HEK293 (cell line): ENCODE results near the gene GABRR1.

Source experiments
- CTCF ChIA-PET: fragments of 350-600 bp; formaldehyde crosslinking; extraction: SDS; loops from one replicate; lab custom pipeline; 2021; ENCODE audit warnings: antibody characterized with exemption; lab: Yijun Ruan, JAX
- POLR2A ChIA-PET: fragments of 300-600 bp; formaldehyde crosslinking; extraction: SDS; loops from one replicate; lab custom pipeline; 2020; ENCODE audit warnings: antibody characterized with exemption, inconsistent platforms; lab: Yijun Ruan, JAX
- H3K27ac ChIP-seq: fragments of 200-500 bp; sonication (Bioruptor generic); 2 replicates; pipeline ENCODE4 v1.5.1; 2014; ENCODE audit warnings: low read depth, low read length, control low read depth, inconsistent platforms; ENCODE audit errors: extremely low read depth
- H3K36me3 ChIP-seq, 2 experiments: fragments of 200-500 bp in 1 of 2; sonication (Bioruptor generic) in 1 of 2; 1 replicate in 1 of 2; 2 replicates in 1 of 2; pipeline ENCODE4 v1.5.1; 2014 to 2017; ENCODE audit warnings: inconsistent platforms in 2 of 2, low read length in 2 of 2; ENCODE audit not compliant: control insufficient read depth in 2 of 2, insufficient read depth in 1 of 2
- H3K4me1 ChIP-seq: fragments of 200-500 bp; sonication (Bioruptor generic); 2 replicates; pipeline ENCODE4 v1.5.1; 2014; ENCODE audit warnings: mild to moderate bottlenecking, low read length, inconsistent platforms; ENCODE audit not compliant: control insufficient read depth, insufficient read depth
- H3K4me3 ChIP-seq: 2 replicates; pipeline ENCODE4 v1.5.1; 2011; ENCODE audit warnings: low read depth, mild to moderate bottlenecking, control low read depth, low read length, moderate library complexity
- H3K9me3 ChIP-seq: fragments of 200-500 bp; sonication (Bioruptor generic); 2 replicates; pipeline ENCODE4 v1.5.1; 2014; ENCODE audit warnings: low read depth, low read length, inconsistent platforms; ENCODE audit not compliant: control insufficient read depth, insufficient read depth
- ATF2 ChIP-seq: fragments of 450-650 bp; formaldehyde crosslinking; IDR thresholded peaks from 2 replicates; pipeline ENCODE4 v1.5.1; 2016; ENCODE audit warnings: missing biosample characterization, missing genetic modification characterization, low read depth
- IKZF3 ChIP-seq: fragments of 450-650 bp; IDR thresholded peaks from 2 replicates; pipeline ENCODE4 v1.5.0; 2018; ENCODE audit warnings: missing biosample characterization, mild to moderate bottlenecking, missing genetic modification characterization, moderate library complexity
- OSR2 ChIP-seq: fragments of 450-650 bp; formaldehyde crosslinking; IDR thresholded peaks from 2 replicates; pipeline ENCODE4 v1.5.1; 2016; ENCODE audit warnings: missing biosample characterization, missing genetic modification characterization
- WT1 ChIP-seq: fragments of 450-650 bp; formaldehyde crosslinking; IDR thresholded peaks from 2 replicates; pipeline ENCODE4 v1.5.1; 2016; ENCODE audit warnings: missing biosample characterization, missing genetic modification characterization
- ZBTB17 ChIP-seq: fragments of 450-650 bp; formaldehyde crosslinking; IDR thresholded peaks from 2 replicates; pipeline ENCODE4 v1.5.1; 2016; ENCODE audit warnings: missing biosample characterization, missing genetic modification characterization
- ZNF114 ChIP-seq: fragments of 450-650 bp; formaldehyde crosslinking; IDR thresholded peaks from 2 replicates; pipeline ENCODE4 v1.5.0; 2017; ENCODE audit warnings: missing biosample characterization, missing genetic modification characterization
- ZNF155 ChIP-seq: fragments of 450-650 bp; formaldehyde crosslinking; IDR thresholded peaks from 2 replicates; pipeline ENCODE4 v1.5.1; 2016; ENCODE audit warnings: missing biosample characterization, missing genetic modification characterization
- ZNF221 ChIP-seq: fragments of 450-650 bp; formaldehyde crosslinking; IDR thresholded peaks from 2 replicates; pipeline ENCODE4 v1.5.1; 2017; ENCODE audit warnings: missing biosample characterization, missing genetic modification characterization, borderline replicate concordance
- ZNF223 ChIP-seq: fragments of 450-650 bp; formaldehyde crosslinking; IDR thresholded peaks from 2 replicates; pipeline ENCODE4 v1.5.1; 2016; ENCODE audit warnings: missing biosample characterization, missing genetic modification characterization
- ZNF266 ChIP-seq: fragments of 450-650 bp; formaldehyde crosslinking; IDR thresholded peaks from 2 replicates; pipeline ENCODE4 v1.5.1; 2016; ENCODE audit warnings: missing biosample characterization, missing genetic modification characterization, low read depth
- ZNF433 ChIP-seq: fragments of 450-650 bp; formaldehyde crosslinking; IDR thresholded peaks from 2 replicates; pipeline ENCODE4 v1.5.1; 2016; ENCODE audit warnings: missing biosample characterization, missing genetic modification characterization, low read depth
- ZNF449 ChIP-seq: fragments of 450-650 bp; formaldehyde crosslinking; IDR thresholded peaks from 2 replicates; pipeline ENCODE4 v1.5.1; 2017; ENCODE audit warnings: missing biosample characterization, mild to moderate bottlenecking, missing genetic modification characterization, moderate library complexity
- ZNF473 ChIP-seq: fragments of 450-650 bp; formaldehyde crosslinking; IDR thresholded peaks from 2 replicates; pipeline ENCODE4 v1.5.1; 2017; ENCODE audit warnings: missing biosample characterization, missing genetic modification characterization
- ZNF510 ChIP-seq: fragments of 450-650 bp; formaldehyde crosslinking; IDR thresholded peaks from 2 replicates; pipeline ENCODE4 v1.5.1; 2018; ENCODE audit warnings: mild to moderate bottlenecking, missing genetic modification characterization, missing biosample characterization; ENCODE audit not compliant: insufficient replicate concordance
- ZNF518A ChIP-seq: fragments of 450-650 bp; formaldehyde crosslinking; conservative IDR thresholded peaks from 2 replicates; pipeline ENCODE4 v1.5.1; 2016; ENCODE audit warnings: low read depth, missing biosample characterization, missing genetic modification characterization
- ZNF558 ChIP-seq: fragments of 450-650 bp; formaldehyde crosslinking; IDR thresholded peaks from 2 replicates; pipeline ENCODE4 v1.5.1; 2016; ENCODE audit warnings: missing biosample characterization, missing genetic modification characterization
- ZNF629 ChIP-seq: fragments of 450-650 bp; formaldehyde crosslinking; IDR thresholded peaks from 2 replicates; pipeline ENCODE4 v1.5.1; 2017; ENCODE audit warnings: missing biosample characterization, missing genetic modification characterization
- ZNF660 ChIP-seq: fragments of 450-650 bp; IDR thresholded peaks from 2 replicates; pipeline ENCODE4 v1.5.1; 2018; ENCODE audit warnings: missing biosample characterization, mild to moderate bottlenecking, missing genetic modification characterization
- ZNF704 ChIP-seq: fragments of 450-650 bp; formaldehyde crosslinking; IDR thresholded peaks from 2 replicates; pipeline ENCODE4 v1.5.1; 2016; ENCODE audit warnings: missing biosample characterization, missing genetic modification characterization
- ZNF76 ChIP-seq: fragments of 450-650 bp; formaldehyde crosslinking; IDR thresholded peaks from 2 replicates; pipeline ENCODE4; 2016; ENCODE audit warnings: low read depth, missing biosample characterization, missing genetic modification characterization, borderline replicate concordance

GABRR1 gene

GRCh38 chr6:89154131-89154530 lies 63.0 kb downstream of the GABRR1 start:
- Histone ChIP-seq H3K4me3 (no peak overlapping the region), H3K9me3 (no peaks in the 10 kb centered on the region), H3K27ac (no peak overlapping the region), H3K36me3 (peaks cover 52 to 64% of the 10 kb centered on the region in 2 experiments), H3K4me1 (peaks cover under 1% of the 10 kb centered on the region; the same call in 1 of the 2 replicates)
- CTCF ChIA-PET: interaction anchor here (0.5 to 1.3 kb wide), 8 partner anchors 10 to 1426 kb away, joined by 3 to 4 read pairs (median 3); no protein-coding TSS in a partner anchor
- TF ChIP-seq ZNF155 (no peak), ZNF266 (no peak), ZNF660 (tag by site-specific recombination) (no peak), ZNF223 (tag by site-specific recombination) (no peak), ZNF558 (tag by site-specific recombination) (no peak), ZNF704 (no peak), ZNF433 (tag by site-specific recombination) (no peak), ZNF114 (no peak), IKZF3 (tag by site-specific recombination) (no peak), ATF2 (tag by site-specific recombination) (no peak), OSR2 (tag by site-specific recombination) (no peak), ZNF449 (tag by site-specific recombination) (no peak), ZNF221 (tag by site-specific recombination) (no peak), WT1 (tag by site-specific recombination) (no peak), ZBTB17 (no peak), ZNF510 (tag by site-specific recombination) (no peak), ZNF518A (tag by site-specific recombination) (no peak), ZNF473 (tag by site-specific recombination) (no peak), ZNF76 (no peak), ZNF629 (tag by site-specific recombination) (no peak)
- POLR2A ChIA-PET: no interaction called here
